Measurements from ENCODE around the gene TMEM190. TPM values are rescaled to one million over a fixed set of nuclear protein-coding genes. Genes with fewer than 3 reads are reported as not detected.

Gene TMEM190
- total RNA-seq, 2 experiments from 2014 or later = not detected

DNA sequence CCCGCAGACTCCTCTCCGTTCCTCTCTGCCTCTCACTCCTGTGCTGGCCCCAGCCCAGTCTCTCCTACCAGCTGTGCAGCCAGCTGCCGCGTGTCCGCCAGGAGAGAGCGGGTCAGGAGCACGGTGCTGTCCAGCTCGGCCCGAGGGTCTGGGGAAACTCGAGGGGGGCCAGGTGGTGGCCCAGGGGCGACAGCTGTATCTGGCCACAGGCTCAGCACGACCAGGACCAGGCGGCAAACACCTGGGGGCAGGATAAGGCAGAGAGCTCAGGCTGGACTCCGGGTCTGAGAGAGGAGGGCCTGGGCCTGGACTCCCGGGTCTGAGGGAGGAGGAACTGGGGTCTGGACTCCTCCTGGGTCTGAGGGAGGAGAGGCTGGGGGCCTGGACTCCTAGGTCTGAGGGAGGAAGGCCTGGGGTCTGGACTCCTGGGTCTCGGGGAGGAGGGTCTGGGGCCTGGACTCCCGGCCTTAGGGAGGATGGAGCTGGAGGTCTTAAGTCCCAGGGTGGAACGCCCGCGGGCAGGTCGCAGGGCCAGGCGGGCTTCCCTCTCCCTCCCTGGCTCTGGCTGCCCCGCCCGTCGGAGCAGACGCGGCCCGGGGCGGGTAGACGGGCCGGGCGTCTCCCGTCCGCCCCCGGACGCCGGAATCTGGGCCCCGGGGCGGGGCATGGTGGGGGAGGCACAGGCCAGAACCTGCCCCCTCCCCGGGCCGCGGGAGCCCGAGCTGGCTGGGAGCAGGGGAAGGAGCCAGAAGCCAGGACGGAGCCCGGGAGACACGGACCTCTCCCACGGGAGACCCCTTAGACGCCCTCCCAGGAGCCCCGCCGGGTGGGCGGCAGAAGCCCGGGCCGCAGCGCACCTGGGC lies 7.7 kb upstream of the TMEM190 start:
- ChIA-PET CTCF (interaction anchor here (0.6 to 1.3 kb wide), 2 partner anchors 12 to 13 kb away, joined by 3 read pairs; no protein-coding TSS in a partner anchor), POLR2A (interaction anchor here (1.2 to 2.0 kb wide), 3 partner anchors 15 to 38 kb away, joined by 3 to 8 read pairs (median 5); partner anchors contain the start of genes KMT5C and TMEM238)
- peaks cover 43% of the 10 kb centered on the region for H3K27me3 Mint-ChIP-seq
- no peaks in the 10 kb centered on the region for H3K36me3 Mint-ChIP-seq (ENCODE audit: low read depth)
- peaks cover 4% of the 10 kb centered on the region for H3K4me1 Mint-ChIP-seq
- no peak overlapping the region for H3K4me3 Mint-ChIP-seq
- no peaks in the 10 kb centered on the region for H3K9me3 Mint-ChIP-seq
- no peak overlapping the region for H3K27ac Mint-ChIP-seq
- DNase-seq = no peak

DNA sequence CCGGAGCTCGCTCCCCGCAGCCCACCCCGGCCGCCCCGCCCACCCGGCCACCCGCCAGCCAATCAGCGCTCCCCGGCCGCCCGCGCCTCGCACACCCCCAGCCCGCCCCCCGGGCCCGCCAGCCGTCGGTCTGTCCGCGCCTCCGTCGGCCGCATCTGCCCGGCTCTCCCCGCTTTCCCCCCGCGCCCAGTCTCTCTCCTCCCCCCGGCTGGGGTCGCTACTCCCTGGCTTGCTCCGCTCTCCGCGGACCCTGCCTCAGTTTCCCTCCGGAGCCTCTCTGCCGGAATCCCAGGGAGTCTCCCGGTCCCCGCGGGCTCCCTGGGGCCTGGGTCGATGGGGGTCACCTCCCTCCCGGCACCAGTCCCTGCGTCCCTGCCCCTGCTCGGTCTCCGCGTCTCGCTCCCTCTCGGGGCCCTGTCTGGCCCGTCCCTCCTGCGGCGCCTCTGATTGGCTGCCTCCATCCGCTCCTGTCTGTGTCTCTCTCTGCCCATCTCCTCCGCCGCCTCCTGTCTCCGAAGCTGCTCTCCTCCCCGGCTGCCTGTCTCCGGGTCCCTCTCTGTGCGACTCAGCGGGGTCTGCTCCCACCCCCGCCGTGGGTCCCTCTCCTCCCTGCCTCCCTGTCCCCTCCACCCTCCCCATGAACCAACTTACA lies 6.8 kb upstream of the TMEM190 start:
- no peak overlapping the region for H3K27ac Mint-ChIP-seq
- H3K4me3 Mint-ChIP-seq = peak overlapping the region; percentile 7
- peaks cover 43% of the 10 kb centered on the region for H3K27me3 Mint-ChIP-seq
- no peaks in the 10 kb centered on the region for H3K36me3 Mint-ChIP-seq (ENCODE audit: low read depth)
- ChIA-PET CTCF (no interaction called here), POLR2A (interaction anchor here (1.2 to 2.0 kb wide), 2 partner anchors 14 to 31 kb away, joined by 5 to 8 read pairs; partner anchors contain the start of genes KMT5C and TMEM238)
- H3K4me1 Mint-ChIP-seq = peaks cover 4% of the 10 kb centered on the region
- no peak for DNase-seq
- H3K9me3 Mint-ChIP-seq = no peaks in the 10 kb centered on the region

DNA sequence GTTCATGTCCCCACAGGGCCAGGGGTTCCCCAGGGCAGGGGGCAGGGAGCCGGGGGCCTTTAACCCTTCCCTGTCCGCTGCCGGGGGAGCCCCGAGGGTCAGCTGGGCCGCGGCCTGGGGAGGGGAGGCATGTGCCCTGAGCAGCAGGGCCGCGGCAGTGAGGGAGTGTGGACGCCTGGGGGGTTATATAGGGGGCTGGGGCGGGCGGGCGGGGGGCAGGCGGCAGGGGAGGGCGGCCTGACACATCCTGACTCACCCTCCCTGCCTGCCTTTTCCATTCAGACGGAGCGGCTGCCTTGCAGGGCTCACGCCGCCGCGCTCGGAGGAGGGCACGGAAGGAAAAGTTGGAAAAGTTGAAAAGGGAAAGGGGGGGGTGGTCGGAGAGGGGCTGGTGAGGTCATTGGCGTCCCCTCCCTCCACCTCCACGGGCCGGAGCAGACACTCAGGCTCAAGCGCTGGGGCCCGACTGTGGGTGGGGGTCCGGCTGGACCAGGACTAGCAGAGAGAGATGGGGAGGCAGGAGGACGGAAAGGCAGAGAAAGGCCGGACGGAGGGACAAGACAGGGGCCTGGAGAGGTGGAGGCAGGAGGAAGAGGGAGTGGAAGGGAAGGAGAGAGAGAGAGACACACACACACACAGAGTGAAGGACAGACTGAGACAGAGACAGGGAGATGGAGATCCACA lies 6.2 kb upstream of the TMEM190 start, which contains the start of gene IL11:
IL11 (minus strand) TSS at position 159 of the 684 bp plus-strand sequence; CDS start at position 6, 153 bp downstream.
- peaks cover 4% of the 10 kb centered on the region for H3K4me1 Mint-ChIP-seq
- DNase-seq = no peak
- H3K9me3 Mint-ChIP-seq = no peaks in the 10 kb centered on the region
- H3K27me3 Mint-ChIP-seq = peaks cover 41% of the 10 kb centered on the region
- no peaks in the 10 kb centered on the region for H3K36me3 Mint-ChIP-seq (ENCODE audit: low read depth)
- CTCF ChIA-PET = no interaction called here
- POLR2A ChIA-PET = interaction anchor here (3.6 kb wide), 1 partner anchor 13 kb away, joined by 17 read pairs; the partner anchor contains the start of gene TMEM238
- H3K4me3 Mint-ChIP-seq = peak within 1 kb of the TSS; percentile 7
- H3K27ac Mint-ChIP-seq = no peak within 1 kb of the TSS

DNA sequence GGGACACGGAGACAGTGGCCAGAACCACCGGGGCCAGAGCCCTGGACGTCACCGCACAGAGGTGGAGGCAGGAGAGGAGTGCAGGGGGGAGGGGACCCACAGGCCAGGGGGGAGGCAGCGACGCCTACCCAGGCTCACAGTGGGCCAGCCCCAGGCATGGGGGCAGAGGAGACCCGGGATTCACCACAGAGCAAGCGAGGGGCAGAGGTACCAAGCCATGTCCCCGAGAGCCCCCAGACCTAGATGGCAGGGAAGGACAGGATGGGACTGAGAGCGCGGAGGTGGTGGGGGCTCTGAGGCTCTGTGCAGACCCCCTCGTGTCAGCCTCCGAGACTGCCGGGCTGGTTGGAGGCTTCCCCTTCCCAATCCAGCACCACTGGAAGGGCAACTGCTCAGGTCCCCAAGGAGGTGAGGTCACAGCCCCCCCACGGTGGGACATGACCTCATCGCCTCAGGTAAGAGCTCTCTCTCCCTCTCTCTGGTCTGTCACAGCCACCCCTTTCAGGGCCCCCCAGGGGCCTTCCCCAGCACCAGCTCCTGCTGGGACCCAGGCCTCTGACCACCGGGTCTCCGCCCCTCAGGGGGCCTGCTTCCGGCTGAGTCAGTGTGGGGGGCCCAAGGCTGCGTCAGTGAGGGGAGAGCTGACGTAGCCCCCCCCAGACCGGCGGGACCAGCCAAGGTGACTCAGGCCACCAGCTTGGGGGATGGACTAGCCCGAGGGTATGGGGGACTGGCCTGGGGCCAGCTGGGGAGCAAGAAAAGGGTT lies 4.1 kb upstream of the TMEM190 start:
- H3K27me3 Mint-ChIP-seq = peaks cover 37% of the 10 kb centered on the region
- CTCF ChIA-PET = no interaction called here
- no peaks in the 10 kb centered on the region for H3K36me3 Mint-ChIP-seq (ENCODE audit: low read depth)
- no peak for DNase-seq
- no peak overlapping the region for H3K27ac Mint-ChIP-seq
- POLR2A ChIA-PET = interaction anchor here (1.6 to 3.6 kb wide), 2 partner anchors 11 to 71 kb away, joined by 4 to 17 read pairs; partner anchors contain the start of gene TMEM238
- no peaks in the 10 kb centered on the region for H3K9me3 Mint-ChIP-seq
- no peak overlapping the region for H3K4me3 Mint-ChIP-seq
- peaks cover 4% of the 10 kb centered on the region for H3K4me1 Mint-ChIP-seq

GRCh38 chr19:55373306-55373992 lies 3.2 kb upstream of the TMEM190 start:
- H3K27ac Mint-ChIP-seq = no peak overlapping the region
- H3K36me3 Mint-ChIP-seq (ENCODE audit: low read depth) = no peaks in the 10 kb centered on the region
- H3K27me3 Mint-ChIP-seq = peaks cover 34% of the 10 kb centered on the region
- H3K4me1 Mint-ChIP-seq = peaks cover 4% of the 10 kb centered on the region
- ChIA-PET CTCF (no interaction called here), POLR2A (interaction anchor here (3.6 kb wide), 1 partner anchor 10 kb away, joined by 17 read pairs; the partner anchor contains the start of gene TMEM238)
- no peaks in the 10 kb centered on the region for H3K9me3 Mint-ChIP-seq
- no peak for DNase-seq
- H3K4me3 Mint-ChIP-seq = no peak overlapping the region

- peaks cover under 1% of the 10 kb centered on the region for H3K36me3 Mint-ChIP-seq (ENCODE audit: low read depth)
- no peak overlapping the region for H3K27ac Mint-ChIP-seq
- no peak for DNase-seq
- H3K4me3 Mint-ChIP-seq = no peak overlapping the region
- H3K4me1 Mint-ChIP-seq = peaks cover 4% of the 10 kb centered on the region
- no peaks in the 10 kb centered on the region for H3K9me3 Mint-ChIP-seq
- ChIA-PET CTCF (no interaction called here), POLR2A (interaction anchor here (3.6 kb wide), 1 partner anchor 10 kb away, joined by 17 read pairs; the partner anchor contains the start of gene TMEM238)
- H3K27me3 Mint-ChIP-seq = peaks cover 28% of the 10 kb centered on the region
These were observed 2.5 kb upstream of the TMEM190 start for GRCh38 chr19:55373993-55374757.

- ChIA-PET POLR2A (no interaction called here), CTCF (no interaction called here)
- H3K27ac Mint-ChIP-seq = no peak overlapping the region
These were observed 918 bp downstream of the TMEM190 start for GRCh38 chr19:55377356-55378131.

DNA sequence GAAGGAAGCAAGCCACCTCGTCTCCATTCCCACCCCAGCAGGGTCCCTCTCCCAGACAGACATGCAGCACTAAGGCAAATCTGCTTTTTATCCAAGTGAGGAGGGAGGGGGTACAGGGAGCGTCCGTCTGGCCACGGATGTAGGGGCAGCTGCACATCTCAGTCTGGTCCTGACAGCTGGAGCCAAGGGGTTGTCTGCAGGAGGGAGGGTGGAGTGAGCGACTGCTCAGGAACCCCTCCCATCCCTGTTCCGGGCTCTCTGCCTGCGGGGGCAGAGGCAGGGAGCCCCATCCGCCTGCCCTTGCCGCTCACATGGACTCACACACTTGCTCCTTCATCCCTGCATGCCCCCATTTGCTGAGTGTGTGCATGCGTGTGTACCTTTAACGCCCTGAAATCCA lies 2.5 kb downstream of the TMEM190 start:
- ChIA-PET POLR2A (no interaction called here), CTCF (no interaction called here)
- DNase-seq = no peak
- H3K27me3 Mint-ChIP-seq = no peaks in the 10 kb centered on the region
- no peak overlapping the region for H3K4me3 Mint-ChIP-seq
- peaks cover 20% of the 10 kb centered on the region for H3K4me1 Mint-ChIP-seq
- H3K9me3 Mint-ChIP-seq = no peaks in the 10 kb centered on the region
- peaks cover 15% of the 10 kb centered on the region for H3K36me3 Mint-ChIP-seq (ENCODE audit: low read depth)
- no peak overlapping the region for H3K27ac Mint-ChIP-seq

More at GRCh38 chr19:55377356-55378131, 918 bp downstream of the TMEM190 start:
- H3K36me3 Mint-ChIP-seq (ENCODE audit: low read depth) = peaks cover 15% of the 10 kb centered on the region
- peaks cover 12% of the 10 kb centered on the region for H3K4me1 Mint-ChIP-seq
- H3K9me3 Mint-ChIP-seq = no peaks in the 10 kb centered on the region
- DNase-seq = no peak
- H3K27me3 Mint-ChIP-seq = peaks cover 4% of the 10 kb centered on the region
- H3K4me3 Mint-ChIP-seq = no peak overlapping the region

- Mint-ChIP-seq H3K4me1 (peaks cover 38% of the 10 kb centered on the region), H3K9me3 (no peaks in the 10 kb centered on the region), H3K36me3 (ENCODE audit: low read depth) (peaks cover 29% of the 10 kb centered on the region), H3K27me3 (no peaks in the 10 kb centered on the region), H3K4me3 (peak overlapping the region; percentile 85), H3K27ac (no peak overlapping the region)
- CTCF ChIA-PET = interaction anchor here (0.6 kb wide), 1 partner anchor 240 kb away, joined by 4 read pairs; no protein-coding TSS in a partner anchor
- no peak for DNase-seq
- POLR2A ChIA-PET = interaction anchor here (0.6 to 3.4 kb wide), 3 partner anchors 9 to 131 kb away, joined by 3 to 17 read pairs (median 3); no protein-coding TSS in a partner anchor
These were observed 5.4 kb downstream of the TMEM190 start for GRCh38 chr19:55382013-55382412.

DNA sequence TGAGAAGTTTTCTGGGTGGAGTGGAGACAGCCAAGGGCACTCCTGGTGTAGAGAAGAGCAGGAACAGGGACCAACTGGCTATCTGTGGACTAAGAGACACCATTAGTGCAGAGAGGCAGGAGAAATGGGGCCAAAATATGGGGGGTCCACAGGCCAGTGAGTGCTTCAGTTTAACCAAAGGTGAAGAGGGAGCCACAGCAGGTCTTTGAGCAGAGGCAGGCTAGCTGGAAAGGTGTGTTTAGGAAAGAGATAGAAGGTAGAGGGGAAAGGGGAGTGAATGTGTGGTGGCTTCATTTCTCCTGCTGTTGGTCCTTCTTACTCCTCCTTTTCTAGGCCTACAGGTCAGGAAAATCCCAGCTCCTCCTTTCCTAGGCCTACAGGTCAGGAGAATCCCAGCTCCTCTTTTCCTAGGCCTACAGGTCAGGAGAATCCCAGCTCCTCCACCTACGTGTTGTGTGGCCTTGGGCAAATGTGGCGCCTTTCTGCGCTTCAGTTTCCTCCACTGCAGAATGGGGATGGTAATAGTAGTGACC lies 6.0 kb downstream of the TMEM190 start:
- peak overlapping the region; percentile 85 for H3K4me3 Mint-ChIP-seq
- POLR2A ChIA-PET = interaction anchor here (0.6 to 3.4 kb wide), 9 partner anchors 10 to 132 kb away, joined by 3 to 77 read pairs (median 16); partner anchors contain the start of genes KMT5C, PPP6R1 and UBE2S

More for the DNA sequence above, 6.0 kb downstream of the TMEM190 start:
- Mint-ChIP-seq H3K27me3 (no peaks in the 10 kb centered on the region), H3K27ac (peak overlapping the region; percentile 88), H3K4me1 (peaks cover 44% of the 10 kb centered on the region), H3K36me3 (ENCODE audit: low read depth) (peaks cover 35% of the 10 kb centered on the region), H3K9me3 (no peaks in the 10 kb centered on the region)
- DNase-seq = no peak
- CTCF ChIA-PET = interaction anchor here (1.5 to 2.4 kb wide), 4 partner anchors 43 to 320 kb away, joined by 3 to 30 read pairs (median 10); partner anchors contain the start of genes KMT5C and RDH13

All from activated CD4-positive, alpha-beta memory T cell treated with anti-CD3 and anti-CD28 coated beads, Interleukin-2, amount 10 ng/mL, durations not matched to agents 7 days and 5 days (primary cell).